Measurements from ENCODE around the gene SULT2B1. TPM values are rescaled to one million over a fixed set of nuclear protein-coding genes. Genes with fewer than 3 reads are reported as not detected.

Gene SULT2B1
- total and polyA plus RNA-seq, 2 of the 4 experiments (the other 2 are of a cell fraction) = 0.09 TPM; not detected in 1

DNA sequence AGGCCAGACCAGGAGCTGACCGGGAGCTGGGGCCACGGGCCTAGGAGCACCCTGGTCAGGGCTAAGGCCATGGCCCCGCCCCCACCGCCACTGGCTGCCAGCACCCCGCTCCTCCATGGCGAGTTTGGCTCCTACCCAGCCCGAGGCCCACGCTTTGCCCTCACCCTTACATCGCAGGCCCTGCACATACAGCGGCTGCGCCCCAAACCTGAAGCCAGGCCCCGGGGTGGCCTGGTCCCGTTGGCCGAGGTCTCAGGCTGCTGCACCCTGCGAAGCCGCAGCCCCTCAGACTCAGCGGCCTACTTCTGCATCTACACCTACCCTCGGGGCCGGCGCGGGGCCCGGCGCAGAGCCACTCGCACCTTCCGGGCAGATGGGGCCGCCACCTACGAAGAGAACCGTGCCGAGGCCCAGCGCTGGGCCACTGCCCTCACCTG is 73.9 kb downstream of the SULT2B1 start:
- Histone ChIP-seq H4K91ac (ENCODE audit: insufficient read depth, low read depth, low read length) (no peak overlapping the region), H4K8ac (ENCODE audit: low read depth in 2 of 2, low read length in 2 of 2) (no peak overlapping the region), H3K18ac (ENCODE audit: low read depth, low read length) (no peak overlapping the region), H2AFZ (replicated peaks; ENCODE audit: low read length, poor library complexity) (no peak overlapping the region), H3K14ac (replicated peaks; ENCODE audit: low read depth, low read length) (no peak overlapping the region), H3K4me3 (ENCODE audit: insufficient read depth, low read depth, low read length) (no peak overlapping the region), H3K23ac (ENCODE audit: low read depth, low read length) (no peak overlapping the region), H3K56ac (ENCODE audit: extremely low read depth, insufficient read depth, low read length) (no peak overlapping the region), H3K9me1 (ENCODE audit: insufficient read depth, low read length) (no peaks in the 10 kb centered on the region; the same call in 1 of the 2 replicates), H4K20me1 (ENCODE audit: insufficient read depth, low read length) (no peaks in the 10 kb centered on the region), H3K9ac (ENCODE audit: low read depth, low read length) (no peak overlapping the region), H3K4me1 (ENCODE audit: control insufficient read depth, insufficient read depth, low read length) (peaks cover 16% of the 10 kb centered on the region), H3K27me3 (ENCODE audit: control insufficient read depth, insufficient read depth, low read length) (no peaks in the 10 kb centered on the region), H2BK15ac (ENCODE audit: low read depth, low read length) (no peak overlapping the region), H2BK20ac (ENCODE audit: low read depth, low read length) (no peak overlapping the region), H4K5ac (ENCODE audit: low read depth, low read length) (no peak overlapping the region), H3K9me3 (ENCODE audit: control insufficient read depth, insufficient read depth, low read length) (no peaks in the 10 kb centered on the region), H2BK5ac (ENCODE audit: low read depth, low read length, poor library complexity, severe bottlenecking) (no peak overlapping the region), H3K27ac (ENCODE audit: insufficient read depth, low read length) (no peak overlapping the region), H3K4me2 (ENCODE audit: low read depth, low read length) (no peak overlapping the region), H2BK120ac (ENCODE audit: low read depth, low read length) (no peak overlapping the region), H2AK9ac (replicated peaks; ENCODE audit: low read depth, low read length, poor library complexity) (no peak overlapping the region), H3K36me3 (ENCODE audit: control insufficient read depth, insufficient read depth, low read length) (peaks cover 6% of the 10 kb centered on the region; the same call in 1 of the 2 replicates), H3K4ac (ENCODE audit: low read depth, low read length) (no peak overlapping the region), H3K79me1 (ENCODE audit: low read depth in 1 of 2, low read length in 2 of 2) (peaks cover 4 to 24% of the 10 kb centered on the region in 2 experiments; a peak in 3 of 4 replicates), H2AK5ac (ENCODE audit: low read depth, low read length) (no peak overlapping the region)
- CTCF ChIA-PET = no interaction called here
- dilution Hi-C loops (cut with HindIII; ENCODE audit: low sequenced_read_pairs, unreplicated experiment) = no loop called here
- WGBS, 2 experiments (ENCODE audit: extremely low coverage in 2 of 2, insufficient read length in 1 of 2) = 95% methylated on average over 16 of the region's 30 CpGs; no CpG with 5 or more reads in 1 of the 2 experiments
- no TSS peak for BruUV-seq (replicated peaks)
- intact Hi-C loops (cut with micrococcal nuclease) = no loop called here
- TF ChIP-seq FOS (IDR thresholded peaks at IDR 0.05; ENCODE audit: low read depth, low read length) (no peak), BHLHE40 (IDR thresholded peaks at IDR 0.05; ENCODE audit: low read depth, low read length) (no peak), NFE2L2 (IDR thresholded peaks at IDR 0.05; ENCODE audit: low read depth, low read length) (no peak), CEBPB (IDR thresholded peaks at IDR 0.05; ENCODE audit: low read depth, low read length) (no peak), POLR2A (IDR thresholded peaks at IDR 0.05; ENCODE audit: low read depth, low read length) (no peak), CHD1 (IDR thresholded peaks at IDR 0.05; ENCODE audit: low read depth, low read length) (no peak), MAFK (IDR thresholded peaks at IDR 0.05; ENCODE audit: low read depth, low read length) (no peak), RAD21 (IDR thresholded peaks at IDR 0.05; ENCODE audit: low read length) (no peak), ELK1 (IDR thresholded peaks at IDR 0.05; ENCODE audit: borderline replicate concordance, low read depth, low read length) (no peak), MXI1 (IDR thresholded peaks at IDR 0.05; ENCODE audit: borderline replicate concordance, low read depth, low read length) (no peak), CTCF (conservative IDR thresholded peaks at IDR 0.05; ENCODE audit: low read depth, low read length) (no peak), SMC3 (IDR thresholded peaks at IDR 0.05; ENCODE audit: low read depth, low read length) (no peak), MAZ (IDR thresholded peaks at IDR 0.05; ENCODE audit: borderline replicate concordance, low read depth, low read length) (no peak)
- TF ChIP-seq, protein P1, sequence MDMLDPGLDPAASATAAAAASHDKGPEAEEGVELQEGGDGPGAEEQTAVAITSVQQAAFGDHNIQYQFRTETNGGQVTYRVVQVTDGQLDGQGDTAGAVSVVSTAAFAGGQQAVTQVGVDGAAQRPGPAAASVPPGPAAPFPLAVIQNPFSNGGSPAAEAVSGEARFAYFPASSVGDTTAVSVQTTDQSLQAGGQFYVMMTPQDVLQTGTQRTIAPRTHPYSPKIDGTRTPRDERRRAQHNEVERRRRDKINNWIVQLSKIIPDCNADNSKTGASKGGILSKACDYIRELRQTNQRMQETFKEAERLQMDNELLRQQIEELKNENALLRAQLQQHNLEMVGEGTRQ (IDR thresholded peaks at IDR 0.05; ENCODE audit: low read depth, low read length) = no peak
- ATAC-seq (ENCODE audit: low read depth) = no peak
- DNase-seq = no peak
- in situ Hi-C loops (cut with MboI; ENCODE audit: low sequenced_read_pairs) = no loop called here
- POLR2A ChIA-PET (ENCODE audit: unreplicated experiment) = no interaction called here
